H1 (cell line): ENCODE measurements around the gene ZMAT5. TPM values are rescaled to one million over a fixed set of nuclear protein-coding genes. Genes with fewer than 3 reads are reported as not detected.
A peak's percentile ranks its signal among the peaks of the same experiment; 100 is the strongest.

Source experiments
- CTCF ChIA-PET: fragments of 300-600 bp; sonication (Branson Sonifier 250); formaldehyde crosslinking; loops from one replicate; lab custom pipeline; 2021; ENCODE audit not compliant: partially characterized antibody; lab: Charles Lee
- POLR2A ChIA-PET: fragments of 300-600 bp; sonication (Branson Sonifier 250); formaldehyde crosslinking; loops from one replicate; lab custom pipeline; 2021; ENCODE audit warnings: inconsistent platforms; ENCODE audit not compliant: partially characterized antibody; lab: Charles Lee
- DNase-seq, 2 experiments: peaks; one replicate each; pipeline versions ENCODE4 v3.0.0 to v3.0.0-alpha.2; 2010 to 2022; ENCODE audit warnings: low spot score in 2 of 2, low read depth in 1 of 2, mixed read lengths in 1 of 2
- FAIRE-seq: peaks from 2 replicates; lab custom pipeline; 2011; peaks lifted over from hg19 to GRCh38; lab: Jason Lieb, UNC
- H2AFZ ChIP-seq: 2 replicates; pipeline ENCODE4 v1.8.1; 2012; ENCODE audit warnings: low read length, inconsistent platforms
- H2AK5ac ChIP-seq: 2 replicates; pipeline ENCODE4 v1.6.1; 2013; ENCODE audit warnings: low read depth, low read length
- H2BK120ac ChIP-seq: replicated peaks from 2 replicates; pipeline ENCODE3; 2013; ENCODE audit warnings: low read depth, low read length, inconsistent platforms
- H2BK12ac ChIP-seq: 2 replicates; pipeline ENCODE4 v1.6.1; 2013; ENCODE audit warnings: low read depth, low read length
- H2BK15ac ChIP-seq: 2 replicates; pipeline ENCODE4 v1.6.1; 2013; ENCODE audit warnings: low read length
- H2BK20ac ChIP-seq: 2 replicates; pipeline ENCODE4 v1.6.1; 2013; ENCODE audit warnings: low read length
- H2BK5ac ChIP-seq: 2 replicates; pipeline ENCODE4 v1.6.1; 2013; ENCODE audit warnings: low read depth, low read length
- H3K14ac ChIP-seq: 2 replicates; pipeline ENCODE4 v1.6.1; 2013; ENCODE audit warnings: inconsistent platforms; ENCODE audit not compliant: insufficient read length
- H3K18ac ChIP-seq: 2 replicates; pipeline ENCODE4 v1.6.1; 2013; ENCODE audit warnings: low read length; ENCODE audit errors: extremely low read depth
- H3K23ac ChIP-seq: 2 replicates; pipeline ENCODE4 v1.6.1; 2013; ENCODE audit warnings: inconsistent platforms; ENCODE audit not compliant: insufficient read length
- H3K23me2 ChIP-seq: 2 replicates; pipeline ENCODE4 v1.6.1; 2013; ENCODE audit warnings: low read depth, low read length
- H3K27ac ChIP-seq: 2 replicates; pipeline ENCODE4 v1.6.1; 2011; ENCODE audit warnings: low read depth, low read length, inconsistent platforms
- H3K27me3 ChIP-seq, 4 experiments: replicated peaks in 1 of 4; 1 replicate in 1 of 4; 2 replicates in 3 of 4; pipeline versions ENCODE4 v1.6.1 to v1.8.1; 2011 to 2013; ENCODE audit warnings: low read length in 3 of 4, mild to moderate bottlenecking in 3 of 4, inconsistent platforms in 2 of 4, mixed read lengths in 2 of 4, moderate library complexity in 1 of 4; ENCODE audit not compliant: control insufficient read depth in 3 of 4, insufficient read depth in 3 of 4; ENCODE audit errors: extremely low read depth in 1 of 4
- H3K36me3 ChIP-seq, 4 experiments: 2 replicates each; pipeline versions ENCODE4 v1.6.1 to v1.8.1; 2011 to 2013; ENCODE audit warnings: mild to moderate bottlenecking in 4 of 4, low read length in 3 of 4, moderate library complexity in 2 of 4, control low read depth in 1 of 4, inconsistent platforms in 1 of 4; ENCODE audit not compliant: insufficient read depth in 4 of 4, control insufficient read depth in 2 of 4
- H3K4ac ChIP-seq: replicated peaks from 2 replicates; pipeline ENCODE3; 2013; ENCODE audit warnings: low read length, low read depth, mixed read lengths, inconsistent platforms; ENCODE audit not compliant: insufficient read length
- H3K4me1 ChIP-seq, 4 experiments: replicated peaks in 1 of 4; 1 replicate in 1 of 4; 2 replicates in 3 of 4; pipeline versions ENCODE4 v1.6.1 to v1.8.1; 2011 to 2013; ENCODE audit warnings: low read length in 3 of 4, inconsistent platforms in 2 of 4, mixed read lengths in 1 of 4; ENCODE audit not compliant: insufficient read depth in 4 of 4, control insufficient read depth in 3 of 4
- H3K4me2 ChIP-seq, 2 experiments: 2 replicates each; pipeline versions ENCODE4 v1.6.1 to v1.8.1; 2011 to 2013; ENCODE audit warnings: low read depth in 2 of 2, low read length in 2 of 2, control low read depth in 1 of 2, inconsistent platforms in 1 of 2, mild to moderate bottlenecking in 1 of 2; ENCODE audit not compliant: insufficient read depth in 1 of 2
- H3K4me3 ChIP-seq, 4 experiments: fragments of 200-600, 300-600 bp in 1 of 4; sonication (generic), shearing (Covaris generic), sonication (Bioruptor Twin) in 1 of 4; 2 replicates each; pipeline versions ENCODE4 v1.5.1 to v1.8.1; 2011 to 2016; ENCODE audit warnings: low read length in 4 of 4, low read depth in 3 of 4, control low read depth in 2 of 4, inconsistent platforms in 2 of 4, mild to moderate bottlenecking in 2 of 4, mixed read lengths in 1 of 4, moderate library complexity in 1 of 4; ENCODE audit not compliant: insufficient read depth in 2 of 4; ENCODE audit errors: extremely low read depth in 1 of 4
- H3K56ac ChIP-seq: replicated peaks from 2 replicates; pipeline ENCODE3; 2013; ENCODE audit warnings: low read depth, mild to moderate bottlenecking, mixed read lengths, low read length, inconsistent platforms; ENCODE audit not compliant: insufficient read length
- H3K79me1 ChIP-seq: 2 replicates; pipeline ENCODE4 v1.6.1; 2013; ENCODE audit warnings: low read depth, low read length, control low read depth
- H3K79me2 ChIP-seq, 2 experiments: 2 replicates each; pipeline versions ENCODE4 v1.6.1 to v1.8.1; 2012 to 2013; ENCODE audit warnings: low read length in 2 of 2, mild to moderate bottlenecking in 2 of 2, inconsistent platforms in 1 of 2; ENCODE audit not compliant: insufficient read depth in 2 of 2, control insufficient read depth in 1 of 2
- H3K9ac ChIP-seq, 4 experiments: replicated peaks in 1 of 4; 1 replicate in 1 of 4; 2 replicates in 3 of 4; pipeline versions ENCODE4 v1.6.1 to v1.8.1; 2011 to 2013; ENCODE audit warnings: low read depth in 3 of 4, low read length in 3 of 4, control low read depth in 2 of 4, mild to moderate bottlenecking in 2 of 4, moderate library complexity in 2 of 4, inconsistent platforms in 1 of 4; ENCODE audit errors: extremely low read depth in 1 of 4
- H3K9me3 ChIP-seq, 2 experiments: 2 replicates each; pipeline versions ENCODE4 v1.6.1 to v1.8.1; 2012 to 2013; ENCODE audit warnings: mild to moderate bottlenecking in 2 of 2, moderate library complexity in 2 of 2, control low read depth in 1 of 2, inconsistent platforms in 1 of 2, low read depth in 1 of 2, low read length in 1 of 2, mixed read lengths in 1 of 2; ENCODE audit not compliant: insufficient read depth in 2 of 2
- H4K20me1 ChIP-seq, 2 experiments: replicated peaks in 1 of 2; 2 replicates each; pipeline versions ENCODE3 to v1.8.1; 2011 to 2013; ENCODE audit warnings: inconsistent platforms in 2 of 2, low read length in 2 of 2, mild to moderate bottlenecking in 1 of 2; ENCODE audit not compliant: insufficient read depth in 2 of 2, control insufficient read depth in 1 of 2
- H4K5ac ChIP-seq: 2 replicates; pipeline ENCODE4 v1.6.1; 2013; ENCODE audit warnings: low read length, low read depth, mixed read lengths, inconsistent platforms; ENCODE audit not compliant: insufficient read length
- H4K8ac ChIP-seq: 2 replicates; pipeline ENCODE4 v1.8.0; 2013; ENCODE audit warnings: mild to moderate bottlenecking, moderate library complexity, low read length, inconsistent platforms; ENCODE audit not compliant: insufficient read depth; ENCODE audit errors: extremely low read depth
- H4K91ac ChIP-seq: replicated peaks from 2 replicates; pipeline ENCODE3; 2013; ENCODE audit warnings: low read length, mixed read lengths, inconsistent platforms; ENCODE audit not compliant: insufficient read length
- EGR1 ChIP-seq: IDR thresholded peaks from 2 replicates; pipeline ENCODE4 v1.6.1; 2011; ENCODE audit warnings: low read depth, low read length, borderline replicate concordance
- EZH2 ChIP-seq: fragments of 200-600 bp; sonication (generic); IDR thresholded peaks from 2 replicates; pipeline ENCODE4 v1.7.1; 2012; ENCODE audit warnings: low read depth, mild to moderate bottlenecking, moderate library complexity, low read length, inconsistent platforms; ENCODE audit not compliant: severe bottlenecking
- GABPA ChIP-seq: IDR thresholded peaks from 2 replicates; pipeline ENCODE4 v1.6.1; 2011; ENCODE audit warnings: mild to moderate bottlenecking, low read length, moderate library complexity, borderline replicate concordance; ENCODE audit not compliant: insufficient read depth
- MAX ChIP-seq: IDR thresholded peaks from 2 replicates; pipeline ENCODE4 v1.6.1; 2012; ENCODE audit warnings: inconsistent platforms
- RBBP5 ChIP-seq: IDR thresholded peaks from 2 replicates; pipeline ENCODE4 v1.7.1; 2012; ENCODE audit warnings: low read depth, mild to moderate bottlenecking, inconsistent platforms, low read length, moderate library complexity, borderline replicate concordance
- RNF2 ChIP-seq: fragments of 200-900, 300-1000 bp; sonication (generic); IDR thresholded peaks from 2 replicates; pipeline ENCODE4 v1.7.1; 2016; ENCODE audit warnings: borderline replicate concordance, low read depth, mild to moderate bottlenecking, antibody characterized with exemption, low read length; ENCODE audit not compliant: poor library complexity, severe bottlenecking; ENCODE audit errors: missing control alignments
- SIN3A ChIP-seq, 2 experiments: IDR thresholded peaks in 1 of 2; conservative IDR thresholded peaks in 1 of 2; 2 replicates each; pipeline ENCODE4 v1.6.1; 2011 to 2012; ENCODE audit warnings: low read length in 2 of 2, improper control_type of control experiment in 1 of 2, low read depth in 1 of 2, mild to moderate bottlenecking in 1 of 2
- SIRT6 ChIP-seq: IDR thresholded peaks from one replicate; pipeline ENCODE4 v1.7.1; 2012; ENCODE audit warnings: low read length, inconsistent platforms
- SRF ChIP-seq: IDR thresholded peaks from 2 replicates; pipeline ENCODE4 v1.6.1; 2011; ENCODE audit warnings: mild to moderate bottlenecking, low read depth, low read length, moderate library complexity
- YY1 ChIP-seq: IDR thresholded peaks from 2 replicates; pipeline ENCODE4 v1.6.1; 2011; ENCODE audit warnings: low read depth, mild to moderate bottlenecking, low read length
- WGBS, 2 experiments: shearing (Covaris generic) in 1 of 2; methylation state at CpG; one replicate each; pipeline versions ENCODE4 v1.1.6 to v1.1.7; 2013 to 2015; ENCODE audit warnings: low lambda C conversion rate in 2 of 2, mixed read lengths in 2 of 2, inconsistent platforms in 1 of 2, low coverage in 1 of 2, missing lambda C conversion rate in 1 of 2; ENCODE audit not compliant: insufficient replicate concordance in 2 of 2, insufficient coverage in 1 of 2, insufficient read length in 1 of 2; ENCODE audit errors: extremely low coverage in 1 of 2, missing lambda C conversion rate in 1 of 2; 5-methylcytosine and 5-hydroxymethylcytosine counted together
- polyA plus RNA-seq, 7 experiments: library from polyadenylated mRNA; depleted of rRNA in 3 of 7; stranded (reverse) in 5 of 7; unstranded in 2 of 7; fragments of >200 nt in 5 of 7; fragments of 200-250 nt in 2 of 7; gene quantifications; 1 replicate in 5 of 7; 2 replicates in 1 of 7; 4 replicates in 1 of 7; pipeline versions ENCODE4 v1.2.1 to v1.2.3, GENCODE V29; 2011 to 2013; ENCODE audit warnings: missing spikeins in 2 of 7, mixed read lengths in 2 of 7
- total RNA-seq: library from RNA; stranded (reverse); fragmentation: NEBNext Ultra II Directional; extraction: Animal tissue kit (Norgen Biotek cat#: 25700); gene quantifications from 2 replicates; pipeline ENCODE4 v1.2.1, GENCODE V29; 2021

ZMAT5 gene
- total and polyA plus RNA-seq, 2 of the 8 experiments (the other 6 are each of a cell fraction or from before 2014, with no cell fraction given): 14.0 to 38.3 TPM

GRCh38 chr22:29719899-29720645 lies 46.7 kb downstream of the ZMAT5 start, which contains the start of gene CABP7:
Gene CABP7 (plus strand): TSS chr22:29720003. CDS start chr22:29720425, 422 bp downstream.
- no peak within 1 kb of the TSS for H3K9ac ChIP-seq
- FAIRE-seq (no peak), DNase-seq (no peak)
- H3K4me2 ChIP-seq: peak within 1 kb of the TSS; percentile 59 to 84
- CTCF ChIA-PET: interaction anchor here (0.8 to 1.7 kb wide), 5 partner anchors 10 to 85 kb away, joined by 3 to 6 read pairs (median 3); no protein-coding TSS in a partner anchor
- peak within 1 kb of the TSS; percentile 71 for H3K18ac ChIP-seq
- H3K14ac ChIP-seq: no peak within 1 kb of the TSS
- WGBS, 2 experiments: 5% methylated on average over 12 of the region's 115 CpGs; no CpG with 5 or more reads in 1 of the 2 experiments
- H3K56ac ChIP-seq: no peak within 1 kb of the TSS
- TF ChIP-seq RBBP5 (no peak), RNF2 (no peak), EGR1 (no peak), YY1 (no peak), MAX (no peak), SIRT6 (no peak), EZH2 (peak; percentile 48), GABPA (0 out of 2 replicates have a peak, but pooled peaks have one; percentile 21), SIN3A (conservative IDR thresholded peaks at IDR 0.05 in 1 of 2, IDR thresholded peaks at IDR 0.05 in 1 of 2; ENCODE audit: low read depth in 1 of 2, low read length in 2 of 2) (no peak), SRF (no peak)
- H3K79me1 ChIP-seq: no peaks in the 10 kb centered on the region; the same call in 1 of the 2 replicates
- no peaks in the 10 kb centered on the region for H3K36me3 ChIP-seq
- no peak within 1 kb of the TSS for H3K23ac ChIP-seq
- no peak within 1 kb of the TSS for H2BK20ac ChIP-seq
- H2BK15ac ChIP-seq: peak within 1 kb of the TSS; percentile 97; the same call in 1 of the 2 replicates
- no peaks in the 10 kb centered on the region for H3K9me3 ChIP-seq
- no peak within 1 kb of the TSS for H2BK120ac ChIP-seq
- H4K5ac ChIP-seq: no peak within 1 kb of the TSS
- H4K8ac ChIP-seq: peak within 1 kb of the TSS; percentile 19
- POLR2A ChIA-PET: no interaction called here
- peaks cover 5% of the 10 kb centered on the region; the same call in 1 of the 2 replicates for H3K23me2 ChIP-seq
- H3K4me1 ChIP-seq: peaks cover 0 to 14% (median 4%) of the 10 kb centered on the region in 4 experiments; a peak in 6 of 7 replicates
- peak within 1 kb of the TSS; percentile 14 to 58 (median 27) for H3K4me3 ChIP-seq
- H2AK5ac ChIP-seq: no peak within 1 kb of the TSS
- H3K4ac ChIP-seq: no peak within 1 kb of the TSS
- no peak within 1 kb of the TSS for H4K91ac ChIP-seq
- H2AFZ ChIP-seq: no peak within 1 kb of the TSS
- H2BK5ac ChIP-seq: no peak within 1 kb of the TSS
- peaks cover 3 to 5% of the 10 kb centered on the region in 2 experiments for H4K20me1 ChIP-seq
- H3K27ac ChIP-seq: no peak within 1 kb of the TSS
- peaks cover 21 to 43% (median 35%) of the 10 kb centered on the region in 4 experiments for H3K27me3 ChIP-seq
- H3K79me2 ChIP-seq: no peaks in the 10 kb centered on the region
- H2BK12ac ChIP-seq: no peak within 1 kb of the TSS
